ENCODE results near the gene RNF175. TPM values are rescaled to one million over a fixed set of nuclear protein-coding genes. Genes with fewer than 3 reads are reported as not detected.

RNF175 gene
- total RNA-seq, 2 donors from 2014 or later: not detected

- intact Hi-C loops (cut with DNase I): loop anchor here (10.0 kb wide), 1 partner anchor 528 kb away; no protein-coding TSS in a partner anchor
- H3K27me3 ChIP-seq: peaks cover 5 to 32% of the 10 kb centered on the region in 2 donors
- DNase-seq (no peak), ATAC-seq (no peak)
- no peak for TF ChIP-seq CTCF (IDR thresholded peaks at IDR 0.05)
- TF ChIP-seq POLR2A (IDR thresholded peaks at IDR 0.05): no peak
- no peak overlapping the region for H3K4me3 ChIP-seq
- no peaks in the 10 kb centered on the region for H3K36me3 ChIP-seq (replicated peaks in 1 of 2; ENCODE audit: insufficient read depth in 1 of 2, low read depth in 2 of 2)
- H3K4me1 ChIP-seq: peaks cover 34% of the 10 kb centered on the region
- no peaks in the 10 kb centered on the region for H3K9me3 ChIP-seq
- no peak overlapping the region for H3K27ac ChIP-seq
- 56% methylated on average over 1 of the region's 1 CpG for WGBS, 2 donors
Measured at GRCh38 chr4:153787061-153787560, 27.3 kb upstream of the RNF175 start.

GRCh38 chr4:153785910-153786721 lies 26.3 kb upstream of the RNF175 start:
- Histone ChIP-seq H3K9me3 (no peaks in the 10 kb centered on the region), H3K27ac (no peak overlapping the region), H3K4me1 (peaks cover 24% of the 10 kb centered on the region), H3K4me3 (no peak overlapping the region), H3K36me3 (replicated peaks in 1 of 2; ENCODE audit: insufficient read depth in 1 of 2, low read depth in 2 of 2) (no peaks in the 10 kb centered on the region), H3K27me3 (peaks cover 5 to 30% of the 10 kb centered on the region in 2 donors)
- DNase-seq (no peak), ATAC-seq (no peak)
- no peak for TF ChIP-seq POLR2A (IDR thresholded peaks at IDR 0.05)
- peak in 6 of 7 experiments; percentile 12 to 56 (median 47) for TF ChIP-seq CTCF (IDR thresholded peaks at IDR 0.05)
- WGBS, 2 donors: 9% methylated on average over 3 of the region's 3 CpGs
- intact Hi-C loops (cut with DNase I): loop anchor here (10.0 kb wide), 1 partner anchor 529 kb away; no protein-coding TSS in a partner anchor

GRCh38 chr4:153784166-153784699 lies 24.4 kb upstream of the RNF175 start:
- H3K36me3 ChIP-seq (replicated peaks in 1 of 2; ENCODE audit: insufficient read depth in 1 of 2, low read depth in 2 of 2): no peaks in the 10 kb centered on the region
- TF ChIP-seq POLR2A (IDR thresholded peaks at IDR 0.05): no peak
- TF ChIP-seq CTCF (IDR thresholded peaks at IDR 0.05): no peak
- no peak overlapping the region for H3K27ac ChIP-seq
- DNase-seq: no peak
- no peaks in the 10 kb centered on the region for H3K9me3 ChIP-seq
- no peak for ATAC-seq
- 70 to 75% methylated on average over 3 of the region's 3 CpGs for WGBS, 2 donors
- intact Hi-C loops (cut with DNase I): loop anchor here (10.0 kb wide), 1 partner anchor 531 kb away; no protein-coding TSS in a partner anchor
- no peak overlapping the region for H3K4me3 ChIP-seq
- H3K4me1 ChIP-seq: peaks cover 9% of the 10 kb centered on the region
- peaks cover 0 to 14% of the 10 kb centered on the region in 2 donors for H3K27me3 ChIP-seq

- DNase-seq (no peak), ATAC-seq (no peak)
Measured at GRCh38 chr4:153782581-153782980, 22.8 kb upstream of the RNF175 start.

More at GRCh38 chr4:153782581-153782980, 22.8 kb upstream of the RNF175 start:
- H3K27ac ChIP-seq: no peak overlapping the region
- intact Hi-C loops (cut with DNase I): loop anchor here (10.0 kb wide), 1 partner anchor 532 kb away; no protein-coding TSS in a partner anchor
- no peaks in the 10 kb centered on the region for H3K27me3 ChIP-seq
- H3K4me3 ChIP-seq: no peak overlapping the region
- H3K9me3 ChIP-seq: no peaks in the 10 kb centered on the region
- 91 to 96% methylated on average over 1 of the region's 1 CpG for WGBS, 2 donors
- H3K36me3 ChIP-seq (replicated peaks in 1 of 2; ENCODE audit: insufficient read depth in 1 of 2, low read depth in 2 of 2): no peaks in the 10 kb centered on the region
- H3K4me1 ChIP-seq: no peaks in the 10 kb centered on the region
- TF ChIP-seq CTCF (IDR thresholded peaks at IDR 0.05): no peak
